GM23338 (cell line): ENCODE measurements around the gene CCBE1. TPM values are rescaled to one million over a fixed set of nuclear protein-coding genes. Genes with fewer than 3 reads are reported as not detected.

Experiments used
- ATAC-seq: fragments of 200-7000 bp; cut with Tn5 transposase; 3 replicates; pipeline ENCODE4 v1.9.1; 2020
- DNase-seq: peaks from one replicate; pipeline ENCODE4 v3.0.0-alpha.2; 2015; ENCODE audit warnings: low spot score
- H2AFZ ChIP-seq: fragments of 200-600 bp; sonication (generic); 2 replicates; pipeline ENCODE4 v1.8.0; 2016; ENCODE audit warnings: antibody characterized with exemption, mild to moderate bottlenecking, moderate library complexity
- H3F3A ChIP-seq: fragments of 200-600 bp; sonication (generic); replicated peaks from 2 replicates; pipeline ENCODE4 v1.8.0; 2017; ENCODE audit warnings: antibody characterized with exemption, mixed run types, low read depth
- H3K27ac ChIP-seq: fragments of 200-600 bp; sonication (generic); 2 replicates; pipeline ENCODE4 v1.6.1; 2016; ENCODE audit warnings: low read depth
- H3K27me3 ChIP-seq: fragments of 200-600 bp; sonication (generic); 2 replicates; pipeline ENCODE4 v1.8.0; 2016; ENCODE audit warnings: mild to moderate bottlenecking, mixed run types, moderate library complexity; ENCODE audit not compliant: insufficient read depth
- H3K36me3 ChIP-seq: fragments of 200-600 bp; sonication (generic); 2 replicates; pipeline ENCODE4 v1.8.0; 2016; ENCODE audit warnings: mild to moderate bottlenecking; ENCODE audit not compliant: insufficient read depth
- H3K4me1 ChIP-seq: fragments of 200-600 bp; sonication (generic); 2 replicates; pipeline ENCODE4 v1.8.0; 2016; ENCODE audit warnings: mild to moderate bottlenecking, moderate library complexity; ENCODE audit not compliant: insufficient read depth
- H3K4me2 ChIP-seq: fragments of 200-600 bp; sonication (generic); 2 replicates; pipeline ENCODE4 v1.7.1; 2017; ENCODE audit warnings: mixed run types
- H3K4me3 ChIP-seq: fragments of 200-600 bp; sonication (generic); 2 replicates; pipeline ENCODE4 v1.6.1; 2016; ENCODE audit warnings: mixed run types
- H3K79me2 ChIP-seq: fragments of 200-600 bp; sonication (generic); replicated peaks from 2 replicates; pipeline ENCODE4 v1.8.0; 2017; ENCODE audit warnings: mild to moderate bottlenecking; ENCODE audit not compliant: insufficient read depth
- H3K9me2 ChIP-seq: fragments of 200-600 bp; sonication (generic); 2 replicates; pipeline ENCODE4 v1.8.0; 2017; ENCODE audit not compliant: insufficient read depth
- H4K20me1 ChIP-seq: fragments of 200-600 bp; sonication (generic); replicated peaks from 2 replicates; pipeline ENCODE4 v1.8.0; 2017; ENCODE audit warnings: mild to moderate bottlenecking; ENCODE audit not compliant: insufficient read depth
- H3K27ac Mint-ChIP-seq: 2 replicates; pipeline ENCODE4 v1.8.0; 2020; ENCODE audit warnings: inconsistent platforms, mild to moderate bottlenecking, moderate library complexity, mixed read lengths
- H3K27me3 Mint-ChIP-seq: 3 replicates; pipeline ENCODE4 v1.8.0; 2022; ENCODE audit warnings: low read depth, mild to moderate bottlenecking, moderate library complexity, mixed read lengths, inconsistent platforms; ENCODE audit not compliant: insufficient read depth, poor library complexity
- H3K36me3 Mint-ChIP-seq: 3 replicates; pipeline ENCODE4 v1.8.0; 2021; ENCODE audit warnings: low read depth, mild to moderate bottlenecking, inconsistent platforms, moderate library complexity, mixed read lengths
- H3K4me1 Mint-ChIP-seq: 3 replicates; pipeline ENCODE4 v1.8.0; 2020; ENCODE audit warnings: mild to moderate bottlenecking, inconsistent platforms, mixed read lengths
- H3K4me3 Mint-ChIP-seq: 3 replicates; pipeline ENCODE4 v1.8.0; 2021; ENCODE audit warnings: moderate library complexity, mild to moderate bottlenecking, inconsistent platforms, mixed read lengths
- H3K9me3 Mint-ChIP-seq: 3 replicates; pipeline ENCODE4 v1.8.0; 2020; ENCODE audit warnings: moderate library complexity, mild to moderate bottlenecking, inconsistent platforms, mixed read lengths
- EZH2 ChIP-seq: fragments of 200-600 bp; sonication (generic); IDR thresholded peaks from one replicate; pipeline ENCODE4 v1.8.0; 2017; ENCODE audit warnings: antibody characterized with exemption, mild to moderate bottlenecking, low read depth; ENCODE audit not compliant: unreplicated experiment
- EZH2phosphoT487 ChIP-seq: fragments of 200-600 bp; sonication (generic); IDR thresholded peaks from one replicate; pipeline ENCODE4 v1.8.1; 2018; ENCODE audit warnings: antibody characterized with exemption; ENCODE audit not compliant: unreplicated experiment
- NANOG ChIP-seq: IDR thresholded peaks from 2 replicates; pipeline ENCODE4 v1.6.1; 2016; ENCODE audit warnings: antibody characterized with exemption, borderline replicate concordance
- ZNF114 ChIP-seq: fragments of 250-450 bp; sonication (Bioruptor Pico); IDR thresholded peaks from 2 replicates; pipeline ENCODE4 v1.5.0; 2020; ENCODE audit warnings: mild to moderate bottlenecking, moderate library complexity
- polyA plus RNA-seq: library from polyadenylated mRNA; unstranded; fragments of >200 nt; fragmentation: Nextera tagmentation; extraction: Ambion mirVana; gene quantifications from 2 replicates; pipeline ENCODE4 v1.2.1, GENCODE V29; 2016
- total RNA-seq: library from RNA; depleted of rRNA; stranded (reverse); fragments of >200 nt; shearing (Covaris generic); gene quantifications from 2 replicates; pipeline ENCODE4 v1.2.3, GENCODE V29; 2014
- TF ChIP-seq, protein P1 (sequence below): fragments of 250-450 bp; sonication (Bioruptor Pico); IDR thresholded peaks from 2 replicates; pipeline ENCODE4 v1.5.0; 2020; ENCODE audit warnings: mild to moderate bottlenecking, moderate library complexity
- TF ChIP-seq, protein P2 (sequence below): IDR thresholded peaks from 2 replicates; pipeline ENCODE4 v1.6.1; 2016; ENCODE audit warnings: antibody characterized with exemption
- TF ChIP-seq, protein P3 (sequence below): IDR thresholded peaks from one replicate; pipeline ENCODE4 v1.6.1; 2018; ENCODE audit warnings: antibody characterized with exemption; ENCODE audit not compliant: unreplicated experiment

CCBE1 gene
- total and polyA plus RNA-seq, 2 experiments from 2014 or later = 2.1 to 2.6 TPM

DNA sequence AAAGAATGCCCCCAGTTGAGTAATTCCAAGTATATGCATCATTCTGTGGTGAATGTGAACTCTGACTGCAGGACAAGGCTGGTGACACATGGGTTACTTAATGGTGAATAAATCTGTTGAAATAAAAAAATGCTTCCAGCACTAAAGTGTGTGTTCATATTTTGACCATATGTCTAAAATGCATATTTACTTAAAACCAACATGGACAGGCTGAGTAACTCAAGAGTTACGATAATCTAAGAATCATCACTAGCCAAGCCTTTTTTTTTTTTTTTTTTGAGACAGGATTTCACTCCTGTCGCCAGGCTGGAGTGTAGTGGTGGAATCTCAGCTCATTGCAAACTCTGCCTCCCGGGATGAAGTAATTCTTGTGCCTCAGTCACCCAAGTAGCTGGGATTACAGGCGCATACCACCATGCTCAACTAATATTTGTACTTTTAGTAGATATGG, 47.1 kb upstream of the CCBE1 start (continued):
- TF ChIP-seq, protein P1, sequence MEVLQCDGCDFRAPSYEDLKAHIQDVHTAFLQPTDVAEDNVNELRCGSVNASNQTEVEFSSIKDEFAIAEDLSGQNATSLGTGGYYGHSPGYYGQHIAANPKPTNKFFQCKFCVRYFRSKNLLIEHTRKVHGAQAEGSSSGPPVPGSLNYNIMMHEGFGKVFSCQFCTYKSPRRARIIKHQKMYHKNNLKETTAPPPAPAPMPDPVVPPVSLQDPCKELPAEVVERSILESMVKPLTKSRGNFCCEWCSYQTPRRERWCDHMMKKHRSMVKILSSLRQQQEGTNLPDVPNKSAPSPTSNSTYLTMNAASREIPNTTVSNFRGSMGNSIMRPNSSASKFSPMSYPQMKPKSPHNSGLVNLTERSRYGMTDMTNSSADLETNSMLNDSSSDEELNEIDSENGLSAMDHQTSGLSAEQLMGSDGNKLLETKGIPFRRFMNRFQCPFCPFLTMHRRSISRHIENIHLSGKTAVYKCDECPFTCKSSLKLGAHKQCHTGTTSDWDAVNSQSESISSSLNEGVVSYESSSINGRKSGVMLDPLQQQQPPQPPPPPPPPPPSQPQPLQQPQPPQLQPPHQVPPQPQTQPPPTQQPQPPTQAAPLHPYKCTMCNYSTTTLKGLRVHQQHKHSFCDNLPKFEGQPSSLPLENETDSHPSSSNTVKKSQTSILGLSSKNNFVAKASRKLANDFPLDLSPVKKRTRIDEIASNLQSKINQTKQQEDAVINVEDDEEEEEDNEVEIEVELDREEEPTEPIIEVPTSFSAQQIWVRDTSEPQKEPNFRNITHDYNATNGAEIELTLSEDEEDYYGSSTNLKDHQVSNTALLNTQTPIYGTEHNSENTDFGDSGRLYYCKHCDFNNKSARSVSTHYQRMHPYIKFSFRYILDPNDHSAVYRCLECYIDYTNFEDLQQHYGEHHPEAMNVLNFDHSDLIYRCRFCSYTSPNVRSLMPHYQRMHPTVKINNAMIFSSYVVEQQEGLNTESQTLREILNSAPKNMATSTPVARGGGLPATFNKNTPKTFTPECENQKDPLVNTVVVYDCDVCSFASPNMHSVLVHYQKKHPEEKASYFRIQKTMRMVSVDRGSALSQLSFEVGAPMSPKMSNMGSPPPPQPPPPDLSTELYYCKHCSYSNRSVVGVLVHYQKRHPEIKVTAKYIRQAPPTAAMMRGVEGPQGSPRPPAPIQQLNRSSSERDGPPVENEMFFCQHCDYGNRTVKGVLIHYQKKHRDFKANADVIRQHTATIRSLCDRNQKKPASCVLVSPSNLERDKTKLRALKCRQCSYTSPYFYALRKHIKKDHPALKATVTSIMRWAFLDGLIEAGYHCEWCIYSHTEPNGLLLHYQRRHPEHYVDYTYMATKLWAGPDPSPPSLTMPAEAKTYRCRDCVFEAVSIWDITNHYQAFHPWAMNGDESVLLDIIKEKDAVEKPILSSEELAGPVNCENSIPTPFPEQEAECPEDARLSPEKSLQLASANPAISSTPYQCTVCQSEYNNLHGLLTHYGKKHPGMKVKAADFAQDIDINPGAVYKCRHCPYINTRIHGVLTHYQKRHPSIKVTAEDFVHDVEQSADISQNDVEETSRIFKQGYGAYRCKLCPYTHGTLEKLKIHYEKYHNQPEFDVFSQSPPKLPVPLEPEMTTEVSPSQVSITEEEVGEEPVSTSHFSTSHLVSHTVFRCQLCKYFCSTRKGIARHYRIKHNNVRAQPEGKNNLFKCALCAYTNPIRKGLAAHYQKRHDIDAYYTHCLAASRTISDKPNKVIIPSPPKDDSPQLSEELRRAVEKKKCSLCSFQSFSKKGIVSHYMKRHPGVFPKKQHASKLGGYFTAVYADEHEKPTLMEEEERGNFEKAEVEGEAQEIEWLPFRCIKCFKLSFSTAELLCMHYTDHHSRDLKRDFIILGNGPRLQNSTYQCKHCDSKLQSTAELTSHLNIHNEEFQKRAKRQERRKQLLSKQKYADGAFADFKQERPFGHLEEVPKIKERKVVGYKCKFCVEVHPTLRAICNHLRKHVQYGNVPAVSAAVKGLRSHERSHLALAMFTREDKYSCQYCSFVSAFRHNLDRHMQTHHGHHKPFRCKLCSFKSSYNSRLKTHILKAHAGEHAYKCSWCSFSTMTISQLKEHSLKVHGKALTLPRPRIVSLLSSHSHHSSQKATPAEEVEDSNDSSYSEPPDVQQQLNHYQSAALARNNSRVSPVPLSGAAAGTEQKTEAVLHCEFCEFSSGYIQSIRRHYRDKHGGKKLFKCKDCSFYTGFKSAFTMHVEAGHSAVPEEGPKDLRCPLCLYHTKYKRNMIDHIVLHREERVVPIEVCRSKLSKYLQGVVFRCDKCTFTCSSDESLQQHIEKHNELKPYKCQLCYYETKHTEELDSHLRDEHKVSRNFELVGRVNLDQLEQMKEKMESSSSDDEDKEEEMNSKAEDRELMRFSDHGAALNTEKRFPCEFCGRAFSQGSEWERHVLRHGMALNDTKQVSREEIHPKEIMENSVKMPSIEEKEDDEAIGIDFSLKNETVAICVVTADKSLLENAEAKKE (CRISPR knock-in tag) = no peak
- no peak for TF ChIP-seq EZH2

DNA sequence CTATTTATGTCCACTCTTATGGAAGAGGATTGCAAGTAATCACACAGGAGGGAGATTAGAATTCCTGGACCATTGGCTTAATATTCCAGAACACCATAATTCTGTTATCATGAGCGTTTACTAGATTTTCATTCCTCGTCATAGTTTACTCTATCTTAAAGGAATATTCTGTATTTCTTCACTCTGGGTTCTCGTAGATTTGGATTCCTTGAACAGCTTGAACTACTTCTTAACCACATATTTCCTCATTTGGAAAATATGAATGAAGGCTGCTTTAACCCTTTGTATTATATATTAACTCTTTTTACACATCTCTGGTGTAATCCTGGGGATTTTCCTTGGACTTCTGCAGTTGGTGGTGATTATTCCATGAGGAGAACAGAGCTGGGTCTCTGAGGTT, 46.3 kb upstream of the CCBE1 start:
- DNase-seq (no peak), ATAC-seq (no peak)
- Histone ChIP-seq H3F3A (no peaks in the 10 kb centered on the region), H2AFZ (no peak overlapping the region), H3K4me3 (no peak overlapping the region), H3K79me2 (no peaks in the 10 kb centered on the region), H3K27ac (no peak overlapping the region), H4K20me1 (no peaks in the 10 kb centered on the region), H3K4me2 (no peak overlapping the region), H3K4me1 (no peaks in the 10 kb centered on the region), H3K36me3 (no peaks in the 10 kb centered on the region), H3K9me2 (no peaks in the 10 kb centered on the region; the same call in 1 of the 2 replicates), H3K27me3 (no peaks in the 10 kb centered on the region)
- Mint-ChIP-seq H3K4me3 (no peak overlapping the region), H3K36me3 (no peaks in the 10 kb centered on the region; the same call in 2 of the 3 replicates), H3K27me3 (peaks cover 2% of the 10 kb centered on the region), H3K27ac (no peak overlapping the region), H3K4me1 (peaks cover 3% of the 10 kb centered on the region; the same call in 1 of the 3 replicates), H3K9me3 (peaks cover 4% of the 10 kb centered on the region; the same call in 2 of the 3 replicates)
- TF ChIP-seq EZH2phosphoT487 (no peak), ZNF114 (CRISPR knock-in tag) (no peak), NANOG (no peak)
- TF ChIP-seq, protein P2, sequence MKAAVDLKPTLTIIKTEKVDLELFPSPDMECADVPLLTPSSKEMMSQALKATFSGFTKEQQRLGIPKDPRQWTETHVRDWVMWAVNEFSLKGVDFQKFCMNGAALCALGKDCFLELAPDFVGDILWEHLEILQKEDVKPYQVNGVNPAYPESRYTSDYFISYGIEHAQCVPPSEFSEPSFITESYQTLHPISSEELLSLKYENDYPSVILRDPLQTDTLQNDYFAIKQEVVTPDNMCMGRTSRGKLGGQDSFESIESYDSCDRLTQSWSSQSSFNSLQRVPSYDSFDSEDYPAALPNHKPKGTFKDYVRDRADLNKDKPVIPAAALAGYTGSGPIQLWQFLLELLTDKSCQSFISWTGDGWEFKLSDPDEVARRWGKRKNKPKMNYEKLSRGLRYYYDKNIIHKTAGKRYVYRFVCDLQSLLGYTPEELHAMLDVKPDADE = no peak
- TF ChIP-seq, protein P3, sequence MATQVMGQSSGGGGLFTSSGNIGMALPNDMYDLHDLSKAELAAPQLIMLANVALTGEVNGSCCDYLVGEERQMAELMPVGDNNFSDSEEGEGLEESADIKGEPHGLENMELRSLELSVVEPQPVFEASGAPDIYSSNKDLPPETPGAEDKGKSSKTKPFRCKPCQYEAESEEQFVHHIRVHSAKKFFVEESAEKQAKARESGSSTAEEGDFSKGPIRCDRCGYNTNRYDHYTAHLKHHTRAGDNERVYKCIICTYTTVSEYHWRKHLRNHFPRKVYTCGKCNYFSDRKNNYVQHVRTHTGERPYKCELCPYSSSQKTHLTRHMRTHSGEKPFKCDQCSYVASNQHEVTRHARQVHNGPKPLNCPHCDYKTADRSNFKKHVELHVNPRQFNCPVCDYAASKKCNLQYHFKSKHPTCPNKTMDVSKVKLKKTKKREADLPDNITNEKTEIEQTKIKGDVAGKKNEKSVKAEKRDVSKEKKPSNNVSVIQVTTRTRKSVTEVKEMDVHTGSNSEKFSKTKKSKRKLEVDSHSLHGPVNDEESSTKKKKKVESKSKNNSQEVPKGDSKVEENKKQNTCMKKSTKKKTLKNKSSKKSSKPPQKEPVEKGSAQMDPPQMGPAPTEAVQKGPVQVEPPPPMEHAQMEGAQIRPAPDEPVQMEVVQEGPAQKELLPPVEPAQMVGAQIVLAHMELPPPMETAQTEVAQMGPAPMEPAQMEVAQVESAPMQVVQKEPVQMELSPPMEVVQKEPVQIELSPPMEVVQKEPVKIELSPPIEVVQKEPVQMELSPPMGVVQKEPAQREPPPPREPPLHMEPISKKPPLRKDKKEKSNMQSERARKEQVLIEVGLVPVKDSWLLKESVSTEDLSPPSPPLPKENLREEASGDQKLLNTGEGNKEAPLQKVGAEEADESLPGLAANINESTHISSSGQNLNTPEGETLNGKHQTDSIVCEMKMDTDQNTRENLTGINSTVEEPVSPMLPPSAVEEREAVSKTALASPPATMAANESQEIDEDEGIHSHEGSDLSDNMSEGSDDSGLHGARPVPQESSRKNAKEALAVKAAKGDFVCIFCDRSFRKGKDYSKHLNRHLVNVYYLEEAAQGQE = no peak
